Nucleus accumbens (tissue), 56 donors: Measurements from ENCODE around the gene WNT8A.
A peak's percentile ranks its signal among the peaks of the same experiment; 100 is the strongest.
"Not testable (repeated sequence)": the region's sequence is repeated elsewhere in the genome, so short reads cannot be mapped to it uniquely, and the experiment has no call there.

Experiments
- DNase-seq, 56 donors: peaks; one replicate each; lab custom pipeline; 2025; lab: John Stamatoyannopoulos, UW

Gene WNT8A, protein sequence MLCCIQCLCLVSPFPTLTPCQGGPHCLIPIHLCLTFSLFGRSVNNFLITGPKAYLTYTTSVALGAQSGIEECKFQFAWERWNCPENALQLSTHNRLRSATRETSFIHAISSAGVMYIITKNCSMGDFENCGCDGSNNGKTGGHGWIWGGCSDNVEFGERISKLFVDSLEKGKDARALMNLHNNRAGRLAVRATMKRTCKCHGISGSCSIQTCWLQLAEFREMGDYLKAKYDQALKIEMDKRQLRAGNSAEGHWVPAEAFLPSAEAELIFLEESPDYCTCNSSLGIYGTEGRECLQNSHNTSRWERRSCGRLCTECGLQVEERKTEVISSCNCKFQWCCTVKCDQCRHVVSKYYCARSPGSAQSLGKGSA

DNA sequence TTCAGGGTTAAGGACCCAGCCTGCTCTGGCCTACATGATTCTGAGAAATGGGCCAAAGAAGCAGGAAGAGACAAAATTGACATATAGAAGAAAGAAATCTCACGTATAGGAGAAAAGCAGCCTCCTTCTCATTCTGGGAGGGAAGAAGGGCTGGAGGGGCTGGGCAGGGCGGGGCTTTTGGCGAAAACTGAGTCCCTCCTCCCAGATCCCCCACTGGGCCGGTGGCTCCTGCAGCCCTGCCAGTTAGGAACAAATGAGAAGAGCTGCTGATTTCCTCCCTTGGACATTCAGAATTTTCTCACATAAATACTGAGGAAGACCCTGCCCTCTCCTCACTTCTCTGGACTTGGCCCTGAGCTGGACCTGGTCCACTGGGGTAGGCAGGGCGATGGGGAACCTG is at the start of gene WNT8A:
WNT8A (plus strand) TSS at position 332 of the 400 bp plus-strand sequence. CDS start 95 bp downstream, outside the sequence.
- DNase-seq: no peak

DNA sequence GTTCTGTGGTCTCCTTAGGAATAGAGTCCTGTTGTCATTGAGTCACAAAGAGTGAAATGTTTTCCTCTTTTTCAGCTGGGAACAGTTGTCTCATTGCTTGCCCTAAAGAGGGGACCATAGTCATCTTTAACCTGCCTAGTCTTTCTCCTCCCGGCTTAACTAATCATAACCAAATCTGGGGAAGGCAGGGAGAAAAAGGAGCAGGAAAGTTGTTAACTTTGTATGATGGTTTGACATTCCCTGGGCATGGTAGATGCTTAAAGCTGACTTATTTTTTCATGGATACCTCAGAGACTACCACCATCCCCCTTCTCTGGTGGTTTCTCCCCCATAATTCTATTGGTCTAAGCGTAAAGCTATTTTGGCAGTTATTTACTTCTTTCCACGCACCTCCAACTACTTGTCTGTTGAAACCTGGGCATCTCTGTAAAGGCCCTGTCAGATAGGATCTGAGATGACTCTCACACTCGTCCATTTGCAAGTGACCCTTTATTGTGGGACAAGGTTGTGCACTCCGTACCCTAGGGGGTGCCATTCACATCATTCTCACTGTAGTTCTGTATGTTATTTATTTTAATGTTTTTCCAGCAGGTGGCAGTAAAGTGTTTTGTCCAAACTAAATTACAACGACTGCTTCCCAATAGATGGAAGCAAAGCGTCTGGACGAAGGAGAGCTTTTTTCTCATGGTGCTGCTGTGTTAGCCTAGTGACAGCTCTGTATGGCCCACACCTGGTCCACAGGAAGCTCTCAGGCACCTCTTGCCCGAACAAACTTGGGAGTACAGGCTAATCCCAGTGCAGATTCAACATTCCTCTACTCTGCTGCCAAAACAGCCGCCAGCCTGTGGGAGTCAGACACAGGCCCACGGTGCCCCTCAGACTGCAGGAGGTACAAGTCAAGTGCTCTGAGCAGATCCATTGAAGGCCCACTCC is 48.0 kb upstream of the WNT8A start:
- DNase-seq: peak in 51 of 56 donors; percentile 6 to 80 (median 55)

DNA sequence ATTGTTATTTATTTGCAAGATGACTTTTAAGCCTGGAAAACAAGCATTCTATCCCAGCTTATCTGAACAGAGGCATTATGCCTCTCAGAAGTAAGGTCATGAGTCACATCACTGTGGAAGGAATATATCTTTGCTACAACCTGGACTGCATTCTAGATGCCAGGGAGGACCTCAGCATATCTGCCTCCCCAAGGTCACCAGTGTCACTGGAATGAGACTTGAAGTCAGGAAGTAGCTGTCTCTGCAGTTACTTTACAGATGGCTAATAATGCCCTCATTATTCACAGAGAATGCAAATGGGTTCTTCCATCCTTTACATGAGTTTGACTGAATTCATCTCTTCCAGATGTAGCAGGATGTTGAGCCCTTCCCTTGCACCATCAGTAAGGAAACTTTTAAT is 46.6 kb upstream of the WNT8A start:
- peak in 3 of 56 donors; percentile 4 to 26 (median 12) for DNase-seq

DNA sequence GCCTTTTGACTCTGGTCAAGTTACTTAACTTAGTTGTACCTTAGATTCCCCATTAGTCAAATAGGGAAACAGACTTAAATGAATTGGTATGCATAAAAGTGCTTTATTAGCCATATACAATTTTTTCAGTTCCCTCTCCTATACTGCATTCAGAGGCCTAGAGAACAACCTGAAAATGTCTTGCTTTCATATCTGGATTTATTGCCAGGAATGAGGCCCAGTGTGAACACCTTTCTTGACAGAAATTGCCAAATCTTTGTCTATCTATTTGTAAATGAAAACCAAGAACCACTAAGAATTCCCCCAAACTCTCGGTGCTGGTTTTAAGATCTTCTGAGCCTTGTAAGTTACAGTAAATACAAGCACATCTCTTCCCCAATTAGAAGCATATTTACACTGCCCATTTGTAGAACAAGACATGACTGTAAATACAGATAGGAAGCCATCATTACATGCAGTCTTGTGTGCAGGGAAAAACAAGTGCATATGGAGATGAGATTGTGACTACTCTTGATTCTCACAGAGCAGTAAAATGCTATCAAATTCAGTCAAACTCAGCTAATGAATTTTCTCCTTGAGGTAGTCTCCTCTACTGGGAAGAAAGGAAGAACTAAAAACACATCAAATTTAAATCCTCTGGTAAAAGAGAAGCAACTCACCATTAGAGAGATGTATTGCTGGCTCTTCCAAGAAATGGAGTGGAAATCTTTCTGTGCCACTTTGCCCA is 45.8 kb upstream of the WNT8A start:
- no peak for DNase-seq

DNA sequence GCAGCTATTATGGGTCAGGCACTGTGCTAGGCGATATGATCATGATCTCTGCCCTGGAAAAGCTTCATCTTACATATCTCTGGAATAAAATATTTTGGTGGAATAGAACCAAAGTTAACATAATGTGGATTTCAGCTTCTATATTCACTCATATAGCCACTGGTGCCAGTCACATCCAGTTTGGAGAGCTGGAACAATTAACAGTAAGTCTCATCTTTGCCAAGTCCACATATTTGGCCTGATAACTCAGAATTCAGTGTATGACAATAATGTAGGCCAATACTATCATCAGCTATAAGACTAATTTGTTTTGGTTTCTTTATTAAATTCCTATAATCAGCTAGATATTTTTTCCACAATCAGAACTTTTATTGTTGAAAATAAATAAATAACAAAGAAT is 45.0 kb upstream of the WNT8A start:
- DNase-seq: peak in 10 of 56 donors; percentile 3 to 55 (median 16)

DNA sequence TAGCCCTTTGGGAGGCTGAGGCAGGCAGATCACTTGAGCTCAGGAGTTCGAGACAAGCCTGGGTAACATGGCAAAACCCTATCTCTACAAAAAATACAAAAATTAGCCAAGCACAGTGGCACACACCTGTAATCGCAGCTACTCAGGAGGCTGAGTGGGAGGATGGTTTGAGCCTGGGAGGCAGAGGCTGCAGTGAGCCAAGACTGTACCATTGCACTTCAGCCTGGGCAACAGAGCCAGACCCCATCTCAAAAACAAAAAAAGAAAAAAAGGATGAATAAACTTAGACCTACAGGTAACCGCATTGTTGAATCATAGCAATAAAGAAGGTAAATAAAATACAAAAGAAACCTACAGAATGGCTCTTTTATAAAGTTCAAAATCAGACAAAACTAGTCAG is 38.5 kb upstream of the WNT8A start:
- DNase-seq: not testable (repeated sequence)

DNA sequence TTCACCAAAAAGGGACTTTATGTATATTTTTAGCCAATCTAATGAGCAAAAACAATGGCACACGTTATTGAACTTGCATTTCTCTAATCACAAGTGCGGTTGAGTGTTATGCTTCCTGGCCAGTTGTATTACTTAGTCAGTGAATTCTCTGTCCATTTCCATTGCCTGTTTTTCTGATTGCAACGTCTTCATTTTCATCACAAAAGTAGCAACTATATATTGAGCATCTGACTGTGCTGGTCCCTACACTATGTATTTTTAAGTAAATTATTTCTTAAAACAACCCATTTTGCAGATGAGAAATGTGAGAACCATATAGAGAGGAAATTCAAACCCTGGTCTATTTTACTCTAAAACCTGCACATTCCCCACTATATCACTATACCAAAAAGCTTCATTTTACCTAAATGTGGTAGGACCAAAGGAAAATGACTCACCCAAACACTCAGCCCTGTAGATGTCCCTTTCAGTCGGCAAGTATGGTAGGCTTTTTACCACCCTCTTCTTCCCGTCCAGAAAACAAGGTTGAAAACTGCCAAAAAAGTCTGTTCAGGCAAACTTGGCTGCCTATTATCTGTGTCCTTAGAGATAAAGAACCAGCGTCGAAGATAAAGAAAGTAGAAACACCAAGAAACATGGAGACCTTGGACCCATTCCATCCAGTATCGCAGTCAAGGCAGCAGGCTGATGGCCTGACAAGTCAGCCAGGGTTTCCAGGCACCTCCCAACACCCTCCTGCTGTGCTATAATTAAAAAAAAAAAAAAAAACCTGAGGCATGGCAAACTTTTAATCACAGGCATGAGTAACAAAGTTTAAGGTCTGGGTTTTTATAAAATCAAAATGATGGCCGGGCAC is 32.2 kb upstream of the WNT8A start:
- DNase-seq: no peak

DNA sequence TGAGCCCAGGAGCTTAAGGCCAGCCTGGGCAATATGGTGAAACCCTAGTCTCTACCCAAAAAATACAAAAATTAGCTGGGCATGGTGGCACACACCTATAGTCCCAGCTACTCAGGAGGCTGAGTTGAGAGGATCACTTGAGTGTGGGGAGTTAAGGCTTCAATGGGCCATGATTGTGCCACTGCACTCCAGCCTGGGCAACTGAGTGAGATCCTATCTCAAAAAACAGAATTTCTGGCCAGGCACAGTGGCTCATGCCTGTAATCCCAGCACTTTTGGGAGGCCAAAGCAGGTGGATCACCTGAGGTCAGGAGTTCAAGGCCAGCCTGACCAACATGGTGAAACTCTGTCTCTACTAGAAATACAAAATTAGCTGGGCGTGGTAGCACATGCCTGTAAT is 31.1 kb upstream of the WNT8A start:
- not testable (repeated sequence) for DNase-seq

DNA sequence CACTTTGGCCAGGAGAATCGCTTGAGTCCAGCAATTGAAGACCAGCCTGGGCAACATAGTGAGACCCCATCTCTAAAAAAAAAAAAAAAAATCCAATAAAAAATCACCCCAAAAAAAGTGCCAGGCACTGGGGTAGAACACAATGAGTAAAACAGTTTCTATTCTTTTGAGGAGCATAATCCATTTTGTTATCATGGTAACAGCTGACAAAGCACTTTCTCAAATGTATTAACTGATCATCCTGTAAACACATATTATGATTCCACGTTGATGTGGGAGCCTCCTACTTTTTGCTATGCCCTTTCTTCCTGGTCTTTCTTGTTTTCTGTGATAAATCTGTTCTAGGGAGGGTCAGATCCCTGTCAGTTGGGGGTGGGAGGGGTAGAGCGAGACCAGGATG is 30.3 kb upstream of the WNT8A start:
- no peak for DNase-seq

DNA sequence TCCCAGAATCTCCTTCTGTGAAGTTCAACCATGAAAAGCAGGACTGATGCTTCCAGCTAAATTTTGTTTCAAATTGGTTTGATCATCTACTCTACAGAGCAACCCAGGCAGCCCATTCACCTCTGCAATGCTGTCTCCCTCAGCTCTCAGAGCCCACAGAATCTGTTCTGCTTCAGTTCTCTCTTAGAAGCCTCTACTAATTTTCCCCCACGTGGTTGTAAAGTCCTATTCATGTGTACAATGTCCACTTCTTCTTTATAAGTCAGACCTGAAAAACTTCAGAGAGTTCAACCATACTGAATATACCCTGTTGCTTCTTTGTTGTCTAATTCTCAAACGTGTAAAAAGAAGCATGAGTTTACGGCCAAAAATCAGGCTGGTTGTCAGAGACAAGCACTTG is 29.6 kb upstream of the WNT8A start:
- DNase-seq: no peak

DNA sequence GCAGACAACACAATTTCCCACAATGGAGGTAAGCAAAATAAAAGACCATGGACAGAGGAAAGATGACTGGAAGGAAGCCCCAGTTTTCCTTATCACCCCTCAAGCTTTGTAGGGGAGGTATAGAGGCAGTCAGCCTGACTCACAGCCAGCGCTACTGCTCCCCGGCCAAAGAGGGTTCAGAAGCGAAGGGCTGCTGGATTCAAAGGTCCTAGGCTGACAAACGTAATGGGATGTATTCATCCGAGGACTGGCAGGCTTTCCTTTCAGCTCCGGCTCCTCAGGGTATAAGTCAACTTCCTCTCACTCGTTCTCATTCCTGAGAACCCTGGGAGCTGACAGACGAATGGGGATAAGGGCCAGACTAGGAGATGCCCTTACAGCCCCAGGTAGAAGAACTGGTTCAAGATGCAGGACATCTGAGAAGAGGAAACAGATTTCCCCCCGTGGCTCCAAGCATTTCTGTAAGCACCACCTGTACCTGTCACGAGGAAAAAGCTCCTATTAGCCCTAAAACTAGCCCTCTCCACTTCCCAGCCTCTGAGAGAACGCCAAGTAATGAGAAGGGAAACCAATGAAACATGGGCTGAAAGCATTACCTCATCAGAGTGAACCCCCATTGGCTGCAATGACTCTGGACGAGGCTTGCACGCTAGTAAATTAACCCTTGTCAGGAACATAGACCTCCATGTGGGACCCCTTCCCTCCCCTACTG is 28.8 kb upstream of the WNT8A start:
- peak in 51 of 56 donors; percentile 21 to 91 (median 62) for DNase-seq

DNA sequence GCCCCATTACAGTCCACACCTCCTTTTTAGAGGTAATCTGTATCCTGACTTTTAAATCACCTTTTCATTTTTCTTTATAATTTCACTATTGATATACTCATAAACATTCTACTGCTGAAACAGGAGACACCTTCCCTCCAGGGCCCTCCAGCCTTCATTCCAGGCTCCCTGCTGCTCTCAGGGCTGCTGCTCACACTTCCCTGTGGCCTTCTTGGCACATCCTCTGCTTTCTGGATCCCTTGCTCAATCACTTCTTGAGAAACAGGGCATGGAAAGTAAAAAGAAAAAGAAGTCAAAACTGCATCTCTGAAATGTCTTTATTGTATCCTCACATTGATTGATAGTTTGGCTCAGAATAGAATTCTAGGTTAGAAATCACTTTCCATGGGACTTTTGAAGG is 19.3 kb upstream of the WNT8A start:
- no peak for DNase-seq

DNA sequence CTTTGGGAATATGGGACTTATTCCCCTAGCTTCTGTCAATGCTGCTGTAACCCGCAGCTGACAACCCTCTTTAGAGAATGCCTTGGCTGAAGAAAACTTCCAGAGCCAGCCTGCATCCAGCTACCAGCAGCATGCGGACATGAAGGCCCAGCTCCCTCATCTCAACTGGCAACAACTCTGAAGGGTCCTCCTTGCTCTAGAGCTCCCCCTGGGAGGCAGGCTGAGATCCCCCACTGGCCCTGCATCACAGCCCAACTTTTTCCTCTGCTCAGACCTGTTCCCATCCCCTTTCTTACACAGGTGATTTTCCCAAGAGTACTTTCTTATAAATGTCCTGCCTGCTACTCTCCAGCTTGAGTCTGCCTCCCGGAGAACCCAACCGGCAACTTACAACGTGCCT is 18.7 kb upstream of the WNT8A start:
- DNase-seq: peak in 1 of 56 donors; percentile 3

DNA sequence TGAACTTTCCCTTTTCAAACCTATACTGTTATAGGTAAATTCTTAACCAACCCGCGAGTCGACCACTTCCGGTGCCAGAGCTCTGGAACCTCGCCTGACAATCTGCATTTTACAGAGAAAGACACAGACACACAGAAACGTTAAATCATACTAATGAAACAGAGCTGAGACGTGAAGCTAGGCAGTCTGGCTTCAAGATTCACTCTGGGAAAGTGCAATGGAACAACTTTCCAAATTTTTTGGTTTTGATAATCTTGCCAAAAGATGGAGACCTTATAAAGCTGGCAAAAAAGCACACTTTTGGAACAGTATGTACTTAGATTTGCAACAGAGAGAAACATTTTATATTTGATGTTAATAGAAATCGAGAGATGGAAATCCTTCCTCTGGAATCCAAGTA is 15.9 kb upstream of the WNT8A start:
- no peak for DNase-seq

DNA sequence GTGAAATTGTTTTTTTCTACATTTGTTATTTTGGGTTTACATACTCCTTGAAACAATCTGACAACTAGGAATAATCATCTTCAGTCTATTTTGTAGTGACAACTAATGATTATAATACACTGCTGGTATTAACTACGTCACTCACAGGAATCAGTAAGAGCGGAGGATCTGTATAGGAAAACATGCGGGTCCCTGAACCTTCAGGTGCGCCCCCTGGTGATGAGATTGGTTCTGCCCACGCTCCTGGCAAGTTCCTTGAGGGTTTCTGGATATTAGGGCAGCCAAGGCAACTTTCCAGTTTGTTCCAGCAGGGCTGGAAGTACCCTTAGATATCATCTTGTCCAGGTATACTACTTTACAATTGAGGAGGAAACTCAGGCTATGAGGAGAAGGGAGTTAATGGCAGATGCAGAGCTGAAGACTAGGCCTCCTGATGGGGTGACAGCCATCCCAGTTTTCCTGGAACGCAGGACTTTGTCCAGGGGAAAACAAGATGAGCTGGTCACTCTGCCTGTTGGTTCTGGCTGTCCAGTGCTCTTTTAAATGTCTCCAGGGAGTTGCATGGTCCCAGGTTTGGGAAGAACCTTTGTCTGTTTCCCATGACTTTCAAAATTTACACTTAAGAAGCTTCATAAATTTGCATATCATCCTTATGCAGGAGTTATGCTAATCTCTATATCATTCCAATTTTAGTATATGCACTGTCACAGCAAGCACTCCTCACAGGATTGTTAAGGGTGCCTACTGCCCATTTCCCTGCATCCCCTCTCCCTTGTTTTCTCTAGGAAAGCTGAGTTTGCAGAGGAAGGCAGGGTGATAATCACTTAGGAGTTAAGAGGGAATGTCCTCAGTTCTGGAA is 14.9 kb upstream of the WNT8A start:
- peak in 48 of 56 donors; percentile 6 to 82 (median 36) for DNase-seq

DNA sequence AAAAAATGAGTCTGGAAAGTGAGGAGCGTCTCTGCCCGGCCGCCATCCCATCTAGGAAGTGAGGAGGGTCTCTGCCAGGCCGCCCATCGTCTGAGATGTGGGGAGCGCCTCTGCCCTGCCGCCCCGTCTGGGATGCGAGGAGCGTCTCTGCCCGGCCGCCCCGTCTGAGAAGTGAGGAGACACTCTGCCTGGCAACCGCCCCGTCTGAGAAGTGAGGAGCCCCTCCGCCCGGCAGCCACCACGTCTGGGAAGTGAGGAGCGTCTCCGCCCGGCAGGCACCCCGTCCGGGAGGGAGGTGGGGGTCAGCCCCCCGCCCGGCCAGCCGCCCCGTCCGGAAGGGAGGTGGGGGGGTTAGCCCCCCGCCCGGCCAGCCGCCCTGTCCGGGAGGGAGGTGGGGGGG is 13.8 kb upstream of the WNT8A start:
- not testable (repeated sequence) for DNase-seq

DNA sequence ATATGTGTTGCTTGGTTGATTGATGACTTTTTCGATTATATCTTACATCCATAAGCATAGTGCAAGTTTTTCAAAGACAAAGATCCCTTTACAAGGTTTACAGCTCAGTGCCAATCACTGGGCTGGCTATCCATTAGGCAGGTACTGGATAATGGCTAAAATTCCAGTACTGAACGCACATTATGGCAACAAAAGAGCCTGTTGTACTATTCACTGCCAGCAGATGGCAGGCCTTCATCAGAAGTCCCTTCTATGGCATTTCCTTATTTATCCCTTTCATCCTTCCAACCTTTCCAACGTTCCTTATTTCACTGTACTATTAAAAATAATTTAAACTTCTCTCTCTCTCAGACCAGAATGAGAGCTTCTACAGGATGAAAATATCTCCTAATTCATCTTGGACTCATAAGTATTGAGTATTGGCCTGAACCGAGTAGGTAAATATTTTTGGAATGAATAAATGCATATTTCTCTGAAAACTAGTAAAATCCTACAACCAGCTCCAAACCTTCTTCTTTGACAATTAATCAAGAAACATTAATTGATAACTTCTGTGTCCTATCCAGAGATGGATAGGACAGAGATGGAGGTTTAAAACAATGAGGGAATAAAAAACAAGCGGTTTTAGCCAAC is 6.7 kb upstream of the WNT8A start:
- DNase-seq: peak in 44 of 56 donors; percentile 1 to 84 (median 16)
